H1 (cell line): ENCODE results near the gene CEP72. TPM values are rescaled to one million over a fixed set of nuclear protein-coding genes. Genes with fewer than 3 reads are reported as not detected.

Experiments
- CTCF ChIA-PET: fragments of 300-600 bp; sonication (Branson Sonifier 250); formaldehyde crosslinking; loops from one replicate; lab custom pipeline; 2021; ENCODE audit not compliant: partially characterized antibody; lab: Charles Lee
- POLR2A ChIA-PET: fragments of 300-600 bp; sonication (Branson Sonifier 250); formaldehyde crosslinking; loops from one replicate; lab custom pipeline; 2021; ENCODE audit warnings: inconsistent platforms; ENCODE audit not compliant: partially characterized antibody; lab: Charles Lee
- DNase-seq, 2 experiments: peaks; one replicate each; pipeline versions ENCODE4 v3.0.0 to v3.0.0-alpha.2; 2010 to 2022; ENCODE audit warnings: low spot score in 2 of 2, low read depth in 1 of 2, mixed read lengths in 1 of 2
- FAIRE-seq: peaks from 2 replicates; lab custom pipeline; 2011; peaks lifted over from hg19 to GRCh38; lab: Jason Lieb, UNC
- H2AFZ ChIP-seq: 2 replicates; pipeline ENCODE4 v1.8.1; 2012; ENCODE audit warnings: low read length, inconsistent platforms
- H2AK5ac ChIP-seq: 2 replicates; pipeline ENCODE4 v1.6.1; 2013; ENCODE audit warnings: low read depth, low read length
- H2BK120ac ChIP-seq: replicated peaks from 2 replicates; pipeline ENCODE3; 2013; ENCODE audit warnings: low read depth, low read length, inconsistent platforms
- H2BK12ac ChIP-seq: 2 replicates; pipeline ENCODE4 v1.6.1; 2013; ENCODE audit warnings: low read depth, low read length
- H2BK15ac ChIP-seq: 2 replicates; pipeline ENCODE4 v1.6.1; 2013; ENCODE audit warnings: low read length
- H2BK20ac ChIP-seq: 2 replicates; pipeline ENCODE4 v1.6.1; 2013; ENCODE audit warnings: low read length
- H2BK5ac ChIP-seq: 2 replicates; pipeline ENCODE4 v1.6.1; 2013; ENCODE audit warnings: low read depth, low read length
- H3K14ac ChIP-seq: 2 replicates; pipeline ENCODE4 v1.6.1; 2013; ENCODE audit warnings: inconsistent platforms; ENCODE audit not compliant: insufficient read length
- H3K18ac ChIP-seq: 2 replicates; pipeline ENCODE4 v1.6.1; 2013; ENCODE audit warnings: low read length; ENCODE audit errors: extremely low read depth
- H3K23ac ChIP-seq: 2 replicates; pipeline ENCODE4 v1.6.1; 2013; ENCODE audit warnings: inconsistent platforms; ENCODE audit not compliant: insufficient read length
- H3K23me2 ChIP-seq: 2 replicates; pipeline ENCODE4 v1.6.1; 2013; ENCODE audit warnings: low read depth, low read length
- H3K27ac ChIP-seq: 2 replicates; pipeline ENCODE4 v1.6.1; 2011; ENCODE audit warnings: low read depth, low read length, inconsistent platforms
- H3K27me3 ChIP-seq, 4 experiments: replicated peaks in 1 of 4; 1 replicate in 1 of 4; 2 replicates in 3 of 4; pipeline versions ENCODE4 v1.6.1 to v1.8.1; 2011 to 2013; ENCODE audit warnings: low read length in 3 of 4, mild to moderate bottlenecking in 3 of 4, inconsistent platforms in 2 of 4, mixed read lengths in 2 of 4, moderate library complexity in 1 of 4; ENCODE audit not compliant: control insufficient read depth in 3 of 4, insufficient read depth in 3 of 4; ENCODE audit errors: extremely low read depth in 1 of 4
- H3K36me3 ChIP-seq, 4 experiments: 2 replicates each; pipeline versions ENCODE4 v1.6.1 to v1.8.1; 2011 to 2013; ENCODE audit warnings: mild to moderate bottlenecking in 4 of 4, low read length in 3 of 4, moderate library complexity in 2 of 4, control low read depth in 1 of 4, inconsistent platforms in 1 of 4; ENCODE audit not compliant: insufficient read depth in 4 of 4, control insufficient read depth in 2 of 4
- H3K4ac ChIP-seq: replicated peaks from 2 replicates; pipeline ENCODE3; 2013; ENCODE audit warnings: low read length, low read depth, mixed read lengths, inconsistent platforms; ENCODE audit not compliant: insufficient read length
- H3K4me1 ChIP-seq, 4 experiments: replicated peaks in 1 of 4; 1 replicate in 1 of 4; 2 replicates in 3 of 4; pipeline versions ENCODE4 v1.6.1 to v1.8.1; 2011 to 2013; ENCODE audit warnings: low read length in 3 of 4, inconsistent platforms in 2 of 4, mixed read lengths in 1 of 4; ENCODE audit not compliant: insufficient read depth in 4 of 4, control insufficient read depth in 3 of 4
- H3K4me2 ChIP-seq, 2 experiments: 2 replicates each; pipeline versions ENCODE4 v1.6.1 to v1.8.1; 2011 to 2013; ENCODE audit warnings: low read depth in 2 of 2, low read length in 2 of 2, control low read depth in 1 of 2, inconsistent platforms in 1 of 2, mild to moderate bottlenecking in 1 of 2; ENCODE audit not compliant: insufficient read depth in 1 of 2
- H3K4me3 ChIP-seq, 4 experiments: fragments of 200-600, 300-600 bp in 1 of 4; sonication (generic), shearing (Covaris generic), sonication (Bioruptor Twin) in 1 of 4; 2 replicates each; pipeline versions ENCODE4 v1.5.1 to v1.8.1; 2011 to 2016; ENCODE audit warnings: low read length in 4 of 4, low read depth in 3 of 4, control low read depth in 2 of 4, inconsistent platforms in 2 of 4, mild to moderate bottlenecking in 2 of 4, mixed read lengths in 1 of 4, moderate library complexity in 1 of 4; ENCODE audit not compliant: insufficient read depth in 2 of 4; ENCODE audit errors: extremely low read depth in 1 of 4
- H3K56ac ChIP-seq: replicated peaks from 2 replicates; pipeline ENCODE3; 2013; ENCODE audit warnings: low read depth, mild to moderate bottlenecking, mixed read lengths, low read length, inconsistent platforms; ENCODE audit not compliant: insufficient read length
- H3K79me1 ChIP-seq: 2 replicates; pipeline ENCODE4 v1.6.1; 2013; ENCODE audit warnings: low read depth, low read length, control low read depth
- H3K79me2 ChIP-seq, 2 experiments: 2 replicates each; pipeline versions ENCODE4 v1.6.1 to v1.8.1; 2012 to 2013; ENCODE audit warnings: low read length in 2 of 2, mild to moderate bottlenecking in 2 of 2, inconsistent platforms in 1 of 2; ENCODE audit not compliant: insufficient read depth in 2 of 2, control insufficient read depth in 1 of 2
- H3K9ac ChIP-seq, 4 experiments: replicated peaks in 1 of 4; 1 replicate in 1 of 4; 2 replicates in 3 of 4; pipeline versions ENCODE4 v1.6.1 to v1.8.1; 2011 to 2013; ENCODE audit warnings: low read depth in 3 of 4, low read length in 3 of 4, control low read depth in 2 of 4, mild to moderate bottlenecking in 2 of 4, moderate library complexity in 2 of 4, inconsistent platforms in 1 of 4; ENCODE audit errors: extremely low read depth in 1 of 4
- H3K9me3 ChIP-seq, 2 experiments: 2 replicates each; pipeline versions ENCODE4 v1.6.1 to v1.8.1; 2012 to 2013; ENCODE audit warnings: mild to moderate bottlenecking in 2 of 2, moderate library complexity in 2 of 2, control low read depth in 1 of 2, inconsistent platforms in 1 of 2, low read depth in 1 of 2, low read length in 1 of 2, mixed read lengths in 1 of 2; ENCODE audit not compliant: insufficient read depth in 2 of 2
- H4K20me1 ChIP-seq, 2 experiments: replicated peaks in 1 of 2; 2 replicates each; pipeline versions ENCODE3 to v1.8.1; 2011 to 2013; ENCODE audit warnings: inconsistent platforms in 2 of 2, low read length in 2 of 2, mild to moderate bottlenecking in 1 of 2; ENCODE audit not compliant: insufficient read depth in 2 of 2, control insufficient read depth in 1 of 2
- H4K5ac ChIP-seq: 2 replicates; pipeline ENCODE4 v1.6.1; 2013; ENCODE audit warnings: low read length, low read depth, mixed read lengths, inconsistent platforms; ENCODE audit not compliant: insufficient read length
- H4K8ac ChIP-seq: 2 replicates; pipeline ENCODE4 v1.8.0; 2013; ENCODE audit warnings: mild to moderate bottlenecking, moderate library complexity, low read length, inconsistent platforms; ENCODE audit not compliant: insufficient read depth; ENCODE audit errors: extremely low read depth
- H4K91ac ChIP-seq: replicated peaks from 2 replicates; pipeline ENCODE3; 2013; ENCODE audit warnings: low read length, mixed read lengths, inconsistent platforms; ENCODE audit not compliant: insufficient read length
- BACH1 ChIP-seq: IDR thresholded peaks from 2 replicates; pipeline ENCODE4 v1.6.1; 2012; ENCODE audit warnings: low read length, improper control_type of control experiment
- BCL11A ChIP-seq, 2 experiments: IDR thresholded peaks; one replicate each; pipeline ENCODE4 v1.6.1; 2011; ENCODE audit warnings: low read depth in 2 of 2, low read length in 2 of 2, mild to moderate bottlenecking in 2 of 2
- CHD2 ChIP-seq: IDR thresholded peaks from 2 replicates; pipeline ENCODE4 v1.6.1; 2012; ENCODE audit warnings: low read length, improper control_type of control experiment
- CREB1 ChIP-seq: IDR thresholded peaks from 2 replicates; pipeline ENCODE4 v1.6.1; 2012; ENCODE audit warnings: inconsistent platforms
- EZH2 ChIP-seq: fragments of 200-600 bp; sonication (generic); IDR thresholded peaks from 2 replicates; pipeline ENCODE4 v1.7.1; 2012; ENCODE audit warnings: low read depth, mild to moderate bottlenecking, moderate library complexity, low read length, inconsistent platforms; ENCODE audit not compliant: severe bottlenecking
- GABPA ChIP-seq: IDR thresholded peaks from 2 replicates; pipeline ENCODE4 v1.6.1; 2011; ENCODE audit warnings: mild to moderate bottlenecking, low read length, moderate library complexity, borderline replicate concordance; ENCODE audit not compliant: insufficient read depth
- KDM1A ChIP-seq: fragments of 200-600, 300-600 bp; sonication (generic); IDR thresholded peaks from 2 replicates; pipeline ENCODE4 v1.7.1; 2016; ENCODE audit warnings: mild to moderate bottlenecking, low read length, borderline replicate concordance
- KDM5A ChIP-seq: fragments of 200-600 bp; IDR thresholded peaks from 2 replicates; pipeline ENCODE4 v1.7.1; 2012; ENCODE audit warnings: mild to moderate bottlenecking, low read length, inconsistent platforms, mixed read lengths
- POLR2A ChIP-seq, 2 experiments: IDR thresholded peaks; 1 replicate in 1 of 2; 2 replicates in 1 of 2; pipeline ENCODE4 v1.6.1; 2011; ENCODE audit warnings: low read depth in 2 of 2, low read length in 2 of 2, mild to moderate bottlenecking in 2 of 2; ENCODE audit errors: control extremely low read depth in 1 of 2
- RXRA ChIP-seq: IDR thresholded peaks from 2 replicates; pipeline ENCODE4 v1.6.1; 2011; ENCODE audit warnings: low read depth, mild to moderate bottlenecking, low read length, moderate library complexity; ENCODE audit not compliant: insufficient read depth
- TAF1 ChIP-seq: IDR thresholded peaks from 2 replicates; pipeline ENCODE4 v1.6.1; 2011; ENCODE audit warnings: mild to moderate bottlenecking, low read depth, low read length
- TBP ChIP-seq: IDR thresholded peaks from 2 replicates; pipeline ENCODE4 v1.6.1; 2011; ENCODE audit warnings: low read depth, low read length, improper control_type of control experiment
- TEAD4 ChIP-seq: IDR thresholded peaks from 2 replicates; pipeline ENCODE4 v1.6.1; 2012; ENCODE audit warnings: low read depth, low read length, inconsistent platforms, mixed read lengths
- WGBS, 2 experiments: shearing (Covaris generic) in 1 of 2; methylation state at CpG; one replicate each; pipeline versions ENCODE4 v1.1.6 to v1.1.7; 2013 to 2015; ENCODE audit warnings: low lambda C conversion rate in 2 of 2, mixed read lengths in 2 of 2, inconsistent platforms in 1 of 2, low coverage in 1 of 2, missing lambda C conversion rate in 1 of 2; ENCODE audit not compliant: insufficient replicate concordance in 2 of 2, insufficient coverage in 1 of 2, insufficient read length in 1 of 2; ENCODE audit errors: extremely low coverage in 1 of 2, missing lambda C conversion rate in 1 of 2; 5-methylcytosine and 5-hydroxymethylcytosine counted together
- polyA plus RNA-seq, 7 experiments: library from polyadenylated mRNA; depleted of rRNA in 3 of 7; stranded (reverse) in 5 of 7; unstranded in 2 of 7; fragments of >200 nt in 5 of 7; fragments of 200-250 nt in 2 of 7; gene quantifications; 1 replicate in 5 of 7; 2 replicates in 1 of 7; 4 replicates in 1 of 7; pipeline versions ENCODE4 v1.2.1 to v1.2.3, GENCODE V29; 2011 to 2013; ENCODE audit warnings: missing spikeins in 2 of 7, mixed read lengths in 2 of 7
- total RNA-seq: library from RNA; stranded (reverse); fragmentation: NEBNext Ultra II Directional; extraction: Animal tissue kit (Norgen Biotek cat#: 25700); gene quantifications from 2 replicates; pipeline ENCODE4 v1.2.1, GENCODE V29; 2021
- TF ChIP-seq, protein P1 (sequence below): IDR thresholded peaks from 2 replicates; pipeline ENCODE4 v1.6.1; 2011; ENCODE audit warnings: low read depth, mild to moderate bottlenecking, low read length; ENCODE audit not compliant: insufficient read depth

Gene CEP72
- total and polyA plus RNA-seq, 2 of the 8 experiments (the other 6 are each of a cell fraction or from before 2014, with no cell fraction given) = 13.1 to 19.6 TPM

DNA sequence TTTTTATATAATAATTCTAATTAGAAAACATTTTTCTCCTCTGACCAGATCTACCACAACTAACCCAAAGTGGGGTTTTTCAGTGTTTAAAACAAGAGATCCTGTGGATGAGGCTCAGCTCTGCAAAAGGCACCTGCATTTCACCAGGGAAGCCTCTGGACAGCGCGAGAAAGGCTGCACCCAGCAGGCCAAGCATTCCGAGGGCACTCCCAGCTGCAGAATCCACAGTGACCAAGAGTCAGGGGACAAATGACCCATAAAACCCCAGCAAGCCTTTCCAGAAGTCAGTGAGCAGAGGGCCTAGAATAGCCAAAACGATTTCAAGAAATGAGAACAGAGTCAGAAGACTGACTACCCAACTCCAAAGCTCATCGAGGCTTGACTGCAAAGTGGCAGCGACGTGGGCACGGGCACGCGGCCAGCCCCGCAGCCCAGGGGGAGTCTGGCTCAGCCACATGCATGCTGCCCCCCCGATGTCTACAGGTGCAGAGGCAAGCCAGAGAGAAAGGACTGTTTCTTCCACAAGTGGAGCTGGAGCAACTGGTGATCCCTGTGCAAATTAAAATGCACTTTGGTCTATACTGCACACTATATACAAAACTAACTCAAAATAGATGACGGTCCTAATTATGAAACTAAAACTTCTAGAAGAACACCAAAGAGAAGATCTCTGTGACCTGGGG is 54.8 kb downstream of the CEP72 start:
- no peak overlapping the region for H2BK15ac ChIP-seq
- no peak overlapping the region for H3K4ac ChIP-seq
- no peak overlapping the region for H3K4me3 ChIP-seq
- no peak for FAIRE-seq
- CTCF ChIA-PET = interaction anchor here (1.0 kb wide), 1 partner anchor 13 kb away, joined by 3 read pairs; no protein-coding TSS in a partner anchor
- H3K23me2 ChIP-seq = no peaks in the 10 kb centered on the region
- H3K4me1 ChIP-seq = peaks cover 0 to 11% (median under 1%) of the 10 kb centered on the region in 4 experiments; a peak in 3 of 7 replicates
- no peak overlapping the region for H3K4me2 ChIP-seq
- peaks cover 4% of the 10 kb centered on the region; the same call in 1 of the 2 replicates for H3K79me1 ChIP-seq
- H3K18ac ChIP-seq = no peak overlapping the region
- H3K56ac ChIP-seq = no peak overlapping the region
- no peak overlapping the region for H4K8ac ChIP-seq
- no peaks in the 10 kb centered on the region for H3K9me3 ChIP-seq
- H3K23ac ChIP-seq = no peak overlapping the region
- no peak overlapping the region for H2BK12ac ChIP-seq
- 93% methylated on average over 13 of the region's 13 CpGs; no CpG with 5 or more reads in 1 of the 2 experiments for WGBS, 2 experiments
- no peak overlapping the region for H2BK20ac ChIP-seq
- peaks cover 11 to 19% of the 10 kb centered on the region in 2 experiments for H4K20me1 ChIP-seq
- no peaks in the 10 kb centered on the region for H3K79me2 ChIP-seq
- no peak overlapping the region for H3K27ac ChIP-seq
- no peak overlapping the region for H3K14ac ChIP-seq
- peaks cover 3 to 28% (median 6%) of the 10 kb centered on the region in 4 experiments; a peak in 6 of 8 replicates for H3K36me3 ChIP-seq
- H2AK5ac ChIP-seq = no peak overlapping the region
- H4K5ac ChIP-seq = no peak overlapping the region
- no peak overlapping the region for H2AFZ ChIP-seq
- no peak overlapping the region for H2BK120ac ChIP-seq
- H4K91ac ChIP-seq = no peak overlapping the region
- DNase-seq = no peak
- H3K9ac ChIP-seq = no peak overlapping the region
- POLR2A ChIA-PET = interaction anchor here (1.4 to 1.8 kb wide), 2 partner anchors 9 to 14 kb away, joined by 5 to 6 read pairs; no protein-coding TSS in a partner anchor
- no peak overlapping the region for H2BK5ac ChIP-seq
- no peaks in the 10 kb centered on the region for H3K27me3 ChIP-seq
- TF ChIP-seq TEAD4 = no peak
- no peak for TF ChIP-seq RXRA
- TF ChIP-seq KDM1A = no peak
- TF ChIP-seq KDM5A = no peak
- TF ChIP-seq BACH1 = no peak
- TF ChIP-seq CREB1 = no peak
- TF ChIP-seq EZH2 = no peak
- no peak for TF ChIP-seq POLR2A (IDR thresholded peaks at IDR 0.05; ENCODE audit: control extremely low read depth in 1 of 2, low read depth in 2 of 2, low read length in 2 of 2)
- TF ChIP-seq CHD2 = no peak
- no peak for TF ChIP-seq BCL11A (IDR thresholded peaks at IDR 0.05; ENCODE audit: low read depth in 2 of 2, low read length in 2 of 2)
- no peak for TF ChIP-seq GABPA
- TF ChIP-seq TAF1 = no peak
- TF ChIP-seq, protein P1, sequence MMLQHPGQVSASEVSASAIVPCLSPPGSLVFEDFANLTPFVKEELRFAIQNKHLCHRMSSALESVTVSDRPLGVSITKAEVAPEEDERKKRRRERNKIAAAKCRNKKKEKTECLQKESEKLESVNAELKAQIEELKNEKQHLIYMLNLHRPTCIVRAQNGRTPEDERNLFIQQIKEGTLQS = no peak
- no peak for TF ChIP-seq TBP
